ENCODE measurements around the gene ELF4.

The ELF4 gene

DNA sequence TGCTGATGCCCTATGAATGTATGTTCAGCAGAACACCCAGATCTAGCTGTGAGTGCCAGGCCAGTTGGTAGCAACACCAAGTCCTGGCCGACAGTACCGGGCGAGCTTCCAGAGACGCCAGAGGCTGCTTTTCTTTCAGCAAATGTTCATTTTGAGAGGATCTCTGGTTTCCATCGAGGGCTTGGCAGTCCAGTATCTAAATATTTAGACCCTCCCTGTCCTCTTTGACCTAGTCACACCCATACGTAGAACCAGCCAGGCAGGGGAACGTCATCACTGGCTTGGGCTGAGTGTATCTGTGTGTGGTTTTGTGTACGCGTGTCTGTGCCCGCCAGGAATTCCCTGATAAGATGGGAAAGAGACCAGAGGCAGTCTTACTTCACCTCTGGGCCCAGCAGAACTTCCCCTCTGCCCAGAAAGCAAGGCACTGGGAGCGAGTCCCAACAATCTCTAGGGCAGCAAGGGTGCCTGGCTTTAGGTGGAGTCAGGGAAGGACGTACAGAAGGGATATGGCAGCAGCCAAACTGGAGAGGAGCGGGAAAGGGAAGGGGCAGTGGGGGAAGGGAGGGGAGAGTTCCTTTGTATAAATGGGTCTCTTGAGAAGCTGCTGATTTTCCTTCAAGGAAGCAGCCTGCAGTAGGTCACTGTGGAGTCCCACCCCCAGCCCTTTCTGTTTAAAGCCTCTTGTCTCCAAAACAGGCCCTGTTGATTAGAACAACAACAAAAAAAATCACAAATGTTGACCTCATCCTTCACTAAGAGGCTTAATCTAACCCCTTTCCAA is 15.0 kb upstream of the ELF4 start:
- no peak overlapping the region for H3K27ac Mint-ChIP-seq
- H3K27me3 Mint-ChIP-seq (ENCODE audit: low read depth), result no peaks in the 10 kb centered on the region
- TF ChIP-seq, protein P1, sequence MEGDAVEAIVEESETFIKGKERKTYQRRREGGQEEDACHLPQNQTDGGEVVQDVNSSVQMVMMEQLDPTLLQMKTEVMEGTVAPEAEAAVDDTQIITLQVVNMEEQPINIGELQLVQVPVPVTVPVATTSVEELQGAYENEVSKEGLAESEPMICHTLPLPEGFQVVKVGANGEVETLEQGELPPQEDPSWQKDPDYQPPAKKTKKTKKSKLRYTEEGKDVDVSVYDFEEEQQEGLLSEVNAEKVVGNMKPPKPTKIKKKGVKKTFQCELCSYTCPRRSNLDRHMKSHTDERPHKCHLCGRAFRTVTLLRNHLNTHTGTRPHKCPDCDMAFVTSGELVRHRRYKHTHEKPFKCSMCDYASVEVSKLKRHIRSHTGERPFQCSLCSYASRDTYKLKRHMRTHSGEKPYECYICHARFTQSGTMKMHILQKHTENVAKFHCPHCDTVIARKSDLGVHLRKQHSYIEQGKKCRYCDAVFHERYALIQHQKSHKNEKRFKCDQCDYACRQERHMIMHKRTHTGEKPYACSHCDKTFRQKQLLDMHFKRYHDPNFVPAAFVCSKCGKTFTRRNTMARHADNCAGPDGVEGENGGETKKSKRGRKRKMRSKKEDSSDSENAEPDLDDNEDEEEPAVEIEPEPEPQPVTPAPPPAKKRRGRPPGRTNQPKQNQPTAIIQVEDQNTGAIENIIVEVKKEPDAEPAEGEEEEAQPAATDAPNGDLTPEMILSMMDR (IDR thresholded peaks at IDR 0.05; ENCODE audit: unreplicated experiment in 3 of 3), result no peak
- H3K4me1 Mint-ChIP-seq, result peaks cover 1% of the 10 kb centered on the region
- H3K4me3 Mint-ChIP-seq, result no peak overlapping the region
- peaks cover 16% of the 10 kb centered on the region for H3K9me3 Mint-ChIP-seq
- peaks cover 34% of the 10 kb centered on the region for H3K36me3 Mint-ChIP-seq (ENCODE audit: low read depth)

DNA sequence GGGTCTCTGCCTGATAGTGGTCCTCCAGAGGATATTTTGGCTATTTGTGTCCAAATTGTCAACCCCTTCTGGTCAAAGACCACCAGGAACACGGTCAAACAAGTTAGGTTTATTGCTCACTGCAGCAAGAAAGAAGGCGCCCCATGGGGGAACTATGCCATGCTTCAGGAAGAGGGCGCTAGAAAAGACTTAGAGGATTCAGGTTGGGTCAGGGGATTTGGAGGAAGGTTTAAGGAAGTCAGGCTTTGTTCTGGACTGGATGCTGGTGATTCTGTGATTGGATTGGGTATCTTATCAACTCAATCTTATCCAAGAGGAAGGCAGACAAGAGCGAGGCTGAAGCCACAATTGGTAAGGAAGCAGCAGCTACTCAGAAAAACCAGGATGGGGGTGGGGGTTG is 14.3 kb upstream of the ELF4 start:
- TF ChIP-seq, protein P1 (IDR thresholded peaks at IDR 0.05; ENCODE audit: unreplicated experiment in 3 of 3), result no peak
- H3K27ac Mint-ChIP-seq, result no peak overlapping the region
- H3K27me3 Mint-ChIP-seq (ENCODE audit: low read depth), result no peaks in the 10 kb centered on the region
- H3K4me3 Mint-ChIP-seq, result no peak overlapping the region
- H3K4me1 Mint-ChIP-seq, result peaks cover 8% of the 10 kb centered on the region
- peaks cover 16% of the 10 kb centered on the region for H3K9me3 Mint-ChIP-seq
- peaks cover 31% of the 10 kb centered on the region for H3K36me3 Mint-ChIP-seq (ENCODE audit: low read depth)

DNA sequence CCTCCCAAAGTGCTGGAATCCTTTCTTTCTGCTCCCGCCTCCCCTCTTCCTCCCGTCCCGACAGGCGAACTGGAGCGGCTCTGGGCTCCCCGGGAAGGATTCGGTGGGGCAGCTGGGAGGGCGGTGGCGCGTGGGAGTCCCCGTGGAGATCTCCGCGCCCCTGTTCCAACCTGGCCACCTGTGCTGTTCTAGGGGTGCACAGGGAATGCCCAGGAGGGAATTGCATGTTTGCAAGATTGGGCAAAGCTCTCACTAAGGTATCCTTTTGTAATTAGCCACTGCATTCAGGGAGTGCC is 11.2 kb upstream of the ELF4 start:
- TF ChIP-seq, protein P1 (IDR thresholded peaks at IDR 0.05; ENCODE audit: unreplicated experiment in 3 of 3), result no peak
- Mint-ChIP-seq H3K4me1 (peaks cover 28% of the 10 kb centered on the region), H3K9me3 (peaks cover 6% of the 10 kb centered on the region), H3K27ac (no peak overlapping the region), H3K36me3 (ENCODE audit: low read depth) (peaks cover 15% of the 10 kb centered on the region), H3K27me3 (ENCODE audit: low read depth) (peaks cover 5% of the 10 kb centered on the region), H3K4me3 (peak overlapping the region in 1 of 3 experiments; percentile 75)

DNA sequence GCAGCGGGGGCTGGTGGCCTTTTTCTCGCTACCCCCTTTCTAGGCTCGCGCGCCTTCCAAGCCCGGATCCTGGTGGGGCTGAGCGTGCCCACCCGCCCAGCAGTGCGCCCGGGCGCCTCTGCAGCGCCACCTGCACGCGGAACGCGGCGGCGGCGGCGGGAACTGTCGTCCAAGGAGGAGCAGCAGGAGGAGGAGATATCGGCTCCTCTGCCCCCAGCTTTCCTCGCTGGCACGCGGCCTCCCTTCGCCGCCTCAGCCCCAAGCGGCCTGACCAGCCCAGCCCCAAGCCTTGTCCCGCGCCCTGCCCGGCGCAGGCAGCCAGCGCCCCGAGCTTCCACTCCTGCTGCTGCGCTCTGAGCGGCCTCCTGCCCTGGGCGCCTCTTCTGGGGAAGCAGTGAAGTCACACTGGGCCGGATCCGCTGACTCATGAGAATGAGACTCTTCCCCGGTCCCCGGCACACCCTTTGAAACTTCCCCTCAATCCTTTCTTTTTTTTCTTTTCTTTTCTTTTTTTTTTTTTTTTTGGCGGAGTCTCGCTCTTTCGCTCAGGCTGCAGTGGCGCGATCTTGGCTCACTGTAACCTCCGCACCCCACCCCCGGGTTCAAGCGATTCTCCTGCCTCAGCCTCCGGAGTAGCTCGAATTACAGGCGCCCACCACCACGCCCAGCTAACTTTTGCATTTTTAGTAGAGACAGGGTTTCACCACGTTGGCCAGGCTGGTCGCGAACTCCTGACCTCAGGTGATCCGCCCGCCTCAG is 10.6 kb upstream of the ELF4 start:
- H3K27me3 Mint-ChIP-seq (ENCODE audit: low read depth), result peaks cover 5% of the 10 kb centered on the region
- peaks cover 14% of the 10 kb centered on the region for H3K36me3 Mint-ChIP-seq (ENCODE audit: low read depth)
- H3K4me1 Mint-ChIP-seq, result peaks cover 28% of the 10 kb centered on the region
- TF ChIP-seq, protein P1 (IDR thresholded peaks at IDR 0.05; ENCODE audit: unreplicated experiment in 3 of 3), result peak; percentile 53 to 72 (median 71)
- no peak overlapping the region for H3K27ac Mint-ChIP-seq
- H3K4me3 Mint-ChIP-seq, result peak overlapping the region; percentile 45 to 75 (median 67)
- H3K9me3 Mint-ChIP-seq, result peaks cover 6% of the 10 kb centered on the region

DNA sequence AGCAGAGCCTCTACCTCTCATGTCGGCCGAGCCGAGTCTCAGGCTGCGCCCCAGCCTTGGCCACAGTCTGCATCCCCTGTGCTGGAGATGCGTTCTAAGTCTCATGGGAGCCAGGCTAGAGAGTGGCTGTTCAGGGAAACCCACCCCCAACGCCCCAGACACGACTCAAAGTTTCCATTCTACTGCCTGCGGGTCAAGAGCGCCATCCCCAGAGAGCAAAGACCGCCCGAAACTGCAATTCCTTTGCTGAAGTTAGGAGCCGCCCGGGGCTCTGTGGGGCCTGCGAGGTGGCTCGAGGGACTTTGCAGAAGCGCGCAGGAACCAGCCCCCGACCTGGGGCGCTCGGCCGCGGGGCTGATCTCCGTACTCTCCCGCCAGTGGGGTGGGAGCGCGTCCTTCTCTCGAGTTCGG is 10.0 kb upstream of the ELF4 start:
- H3K36me3 Mint-ChIP-seq (ENCODE audit: low read depth), result peaks cover 11% of the 10 kb centered on the region
- peak overlapping the region; percentile 69 to 99 (median 96) for H3K27ac Mint-ChIP-seq
- peaks cover 28% of the 10 kb centered on the region for H3K4me1 Mint-ChIP-seq
- H3K9me3 Mint-ChIP-seq, result peaks cover 6% of the 10 kb centered on the region
- TF ChIP-seq, protein P1 (IDR thresholded peaks at IDR 0.05; ENCODE audit: unreplicated experiment in 3 of 3), result no peak
- H3K27me3 Mint-ChIP-seq (ENCODE audit: low read depth), result peaks cover 5% of the 10 kb centered on the region
- H3K4me3 Mint-ChIP-seq, result peak overlapping the region; percentile 74 to 76 (median 75)
